HG03159 (cell line): ENCODE results near the gene GREB1.

Source experiments
- ATAC-seq: cut with Tn5 transposase; IDR thresholded peaks from one replicate; pipeline ENCODE4 v1.9.1; 2021; ENCODE audit warnings: mild to moderate bottlenecking, moderate library complexity; ENCODE audit not compliant: unreplicated experiment

GREB1 gene

DNA sequence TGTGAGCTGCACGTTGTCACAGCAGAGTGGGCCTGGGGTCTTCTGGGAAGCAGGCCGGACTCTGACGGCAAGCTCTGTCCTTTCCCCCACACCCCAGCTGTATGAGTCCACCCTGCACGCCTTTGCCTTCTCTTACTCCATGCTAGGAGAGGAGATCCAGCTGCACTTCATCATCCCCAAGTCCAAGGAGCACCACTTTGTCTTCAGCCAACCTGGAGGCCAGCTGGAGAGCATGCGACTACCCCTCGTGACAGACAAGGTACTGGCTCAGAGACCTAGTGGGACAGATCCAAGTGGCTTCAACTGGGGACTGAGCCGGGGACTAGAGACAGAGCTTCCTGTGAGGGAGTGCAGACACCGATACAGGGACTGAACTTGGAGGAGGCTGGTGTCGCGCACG, 96.0 kb downstream of the GREB1 start:
- ATAC-seq, result no peak

DNA sequence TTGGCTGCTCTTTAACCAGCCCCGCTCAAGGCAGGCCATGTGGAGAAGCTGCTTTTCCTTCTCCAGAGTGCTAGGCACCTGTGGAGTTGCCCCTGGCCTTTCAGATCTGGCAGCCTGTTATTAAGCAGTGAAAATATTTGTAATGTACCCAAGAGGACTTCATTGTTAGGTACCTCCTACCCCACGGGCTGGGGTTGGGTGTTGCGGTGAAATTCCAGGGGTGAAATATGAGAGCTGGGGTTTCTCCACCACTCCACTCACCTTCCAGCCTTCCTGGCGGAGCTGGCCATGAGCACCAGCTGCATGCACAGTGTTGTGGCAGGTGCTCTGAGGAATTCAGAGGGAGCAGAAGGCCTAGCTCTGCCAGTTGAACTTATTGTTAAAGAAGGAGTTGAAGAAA, 97.0 kb downstream of the GREB1 start:
- no peak for ATAC-seq

DNA sequence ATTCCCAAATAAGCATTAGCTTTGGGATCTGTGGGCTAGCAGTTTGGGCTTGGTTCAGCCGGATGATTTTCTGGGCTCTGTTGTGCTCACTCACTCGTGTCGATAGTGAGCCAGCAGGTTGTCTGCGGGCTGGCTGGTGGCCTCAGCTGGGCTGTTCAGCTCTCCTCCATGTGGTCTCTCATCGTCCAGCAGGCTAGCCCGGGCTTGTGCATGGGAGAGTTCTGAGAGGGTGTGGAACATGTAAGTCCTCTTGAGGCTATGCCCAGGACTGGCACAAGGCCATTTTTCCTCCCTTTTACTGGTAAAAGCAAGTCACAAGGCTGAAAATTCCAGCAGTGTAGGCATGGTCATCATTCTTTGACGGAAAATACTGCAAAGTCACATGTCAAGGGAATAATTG, 97.6 kb downstream of the GREB1 start:
- no peak for ATAC-seq

- no peak for ATAC-seq
Observed at GRCh38 chr2:11633923-11634478, 100.2 kb downstream of the GREB1 start.

DNA sequence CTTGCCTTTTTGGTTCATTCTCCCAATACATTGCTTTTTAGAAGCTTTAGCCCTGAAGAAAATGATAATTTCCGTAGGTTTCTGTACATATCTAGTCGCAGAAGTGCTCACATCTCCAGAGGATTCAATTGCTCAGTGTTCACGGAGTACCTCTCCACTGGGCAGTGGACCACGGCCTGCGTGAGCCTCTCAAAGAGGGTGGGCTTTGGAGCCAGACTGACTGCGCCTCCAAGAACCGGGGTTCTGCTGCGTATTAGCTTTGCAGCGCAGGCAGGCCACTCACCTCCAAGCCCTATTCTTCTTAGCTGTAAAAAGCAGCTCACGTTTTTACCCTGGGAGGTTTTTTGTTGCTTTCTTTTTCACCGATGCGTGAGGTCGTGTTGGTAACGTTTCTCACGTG, 100.7 kb downstream of the GREB1 start:
- ATAC-seq, result no peak

DNA sequence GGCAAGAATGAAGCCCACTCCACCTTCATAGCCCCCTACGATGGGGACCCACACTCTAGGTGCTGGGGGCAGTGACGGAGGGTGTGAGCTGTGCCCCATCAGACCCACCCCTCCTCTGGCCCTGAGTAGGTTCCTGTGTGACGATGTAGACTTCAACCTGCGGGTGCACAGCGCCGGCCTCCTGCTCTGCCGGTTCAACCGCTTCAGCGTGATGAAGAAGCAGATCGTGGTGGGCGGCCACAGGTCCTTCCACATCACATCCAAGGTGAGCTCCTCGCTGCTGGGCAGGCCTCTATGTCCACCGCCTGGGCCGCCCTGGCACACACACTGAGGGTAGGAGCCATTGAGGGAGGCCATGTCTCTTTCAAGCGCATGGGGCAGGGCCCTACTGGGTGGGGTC, 101.3 kb downstream of the GREB1 start:
- no peak for ATAC-seq

GRCh38 chr2:11636593-11637295, 102.9 kb downstream of the GREB1 start:
- no peak for ATAC-seq

DNA sequence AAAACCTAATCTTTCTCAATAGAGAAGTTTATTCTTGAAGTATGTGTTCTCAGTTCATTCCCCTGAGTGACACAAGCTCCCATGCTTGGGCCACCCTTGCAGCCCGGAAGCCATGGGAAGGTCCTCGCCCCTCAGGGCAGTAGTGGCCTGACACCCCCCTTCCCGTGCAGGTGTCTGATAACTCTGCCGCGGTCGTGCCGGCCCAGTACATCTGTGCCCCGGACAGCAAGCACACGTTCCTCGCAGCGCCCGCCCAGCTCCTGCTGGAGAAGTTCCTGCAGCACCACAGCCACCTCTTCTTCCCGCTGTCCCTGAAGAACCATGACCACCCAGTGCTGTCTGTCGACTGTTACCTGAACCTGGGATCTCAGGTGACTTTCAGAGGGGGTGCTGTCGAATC, 103.7 kb downstream of the GREB1 start:
- no peak for ATAC-seq

- ATAC-seq, result no peak
Observed at GRCh38 chr2:11639503-11639902, 105.7 kb downstream of the GREB1 start.

DNA sequence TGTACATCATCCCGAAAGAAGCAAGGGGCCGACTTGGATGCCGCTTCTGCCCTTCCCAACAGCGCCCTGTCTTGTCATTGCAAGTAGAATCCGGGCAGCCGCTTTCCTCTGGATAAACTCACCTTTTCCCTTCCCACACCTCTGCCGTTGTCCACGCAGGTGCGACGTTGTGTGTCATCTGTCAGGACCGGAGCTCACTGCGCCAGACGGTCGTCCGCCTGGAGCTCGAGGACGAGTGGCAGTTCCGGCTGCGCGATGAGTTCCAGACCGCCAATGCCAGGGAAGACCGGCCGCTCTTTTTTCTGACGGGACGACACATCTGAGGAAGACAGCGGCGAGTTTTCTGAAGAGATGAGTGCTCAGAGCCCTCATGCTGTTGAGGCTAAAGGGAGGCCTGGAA, 106.3 kb downstream of the GREB1 start:
- ATAC-seq, result no peak

- no peak for ATAC-seq
Observed at GRCh38 chr2:11642972-11643371, 109.1 kb downstream of the GREB1 start.

DNA sequence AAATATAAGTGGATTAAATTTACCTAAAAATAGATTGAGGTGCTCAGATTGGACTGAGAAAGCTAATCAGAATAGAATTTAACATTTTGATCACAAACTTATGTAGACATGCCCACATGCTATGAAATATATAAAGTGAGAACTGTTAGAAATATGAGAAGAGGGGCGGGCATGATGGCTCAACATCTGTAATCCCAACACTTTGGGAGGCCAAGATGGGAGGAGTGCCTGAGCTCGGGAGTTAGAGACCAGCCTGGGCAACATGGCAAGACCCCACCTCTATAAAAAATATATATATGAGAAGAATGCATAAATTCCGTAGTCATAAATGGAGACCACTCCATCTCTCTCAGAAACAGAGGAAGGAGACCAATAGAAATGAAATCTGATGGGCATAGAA, 110.4 kb downstream of the GREB1 start:
- no peak for ATAC-seq

DNA sequence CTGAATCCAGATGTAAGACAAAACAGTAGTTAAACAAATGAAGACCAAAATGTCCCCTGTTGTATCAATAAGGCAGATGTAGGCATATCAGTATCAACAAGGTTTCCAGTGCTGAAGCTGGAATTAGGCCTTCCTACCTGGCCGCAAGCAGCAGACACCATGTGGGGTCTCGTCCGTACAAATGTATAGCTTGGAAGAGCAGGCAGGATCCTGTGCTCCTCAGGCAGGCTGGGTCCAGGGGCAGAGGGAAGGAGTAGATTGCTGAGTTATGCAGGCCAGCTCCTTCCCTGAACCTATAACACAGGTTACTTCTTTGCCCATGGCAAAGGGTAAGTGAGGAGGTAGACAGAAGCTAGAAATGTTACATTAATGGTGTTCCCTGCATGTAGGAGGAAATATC, 112.7 kb downstream of the GREB1 start:
- ATAC-seq, result no peak

DNA sequence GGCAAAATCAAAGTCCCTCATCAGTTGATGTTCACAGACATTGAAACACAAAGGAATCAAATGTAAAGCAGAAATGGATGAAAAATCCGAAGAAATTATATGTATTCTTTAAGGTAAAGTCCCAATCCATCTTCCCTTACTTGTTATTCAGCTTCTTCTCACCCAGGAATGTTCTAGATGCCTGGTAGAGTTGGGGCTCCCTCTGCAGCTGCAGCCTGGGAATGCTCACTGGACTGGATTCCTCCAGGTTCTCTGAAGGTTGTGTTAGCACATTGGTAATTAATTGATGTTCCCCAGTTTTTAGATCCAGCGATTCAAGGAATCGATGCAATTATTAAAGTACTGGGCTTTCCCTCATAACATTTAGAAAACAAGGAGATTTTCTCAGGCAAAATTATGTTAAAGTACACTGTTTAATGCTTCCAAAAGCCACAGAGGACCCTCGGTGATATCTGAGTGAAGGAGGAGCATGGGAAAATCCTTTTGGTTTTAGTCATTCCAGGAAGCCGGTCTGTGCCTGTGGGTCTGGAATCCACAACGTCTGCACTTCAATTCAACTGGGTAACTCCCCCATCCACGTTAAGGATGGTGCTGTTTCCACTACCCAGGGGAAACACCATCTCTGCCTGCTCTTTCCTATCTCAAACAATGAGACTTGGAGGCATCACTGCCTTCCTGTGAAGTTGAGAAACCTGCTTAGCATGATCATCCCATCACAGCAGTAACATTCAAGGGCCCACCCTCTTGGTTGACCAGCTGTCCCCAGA, 114.2 kb downstream of the GREB1 start:
- ATAC-seq, result no peak

DNA sequence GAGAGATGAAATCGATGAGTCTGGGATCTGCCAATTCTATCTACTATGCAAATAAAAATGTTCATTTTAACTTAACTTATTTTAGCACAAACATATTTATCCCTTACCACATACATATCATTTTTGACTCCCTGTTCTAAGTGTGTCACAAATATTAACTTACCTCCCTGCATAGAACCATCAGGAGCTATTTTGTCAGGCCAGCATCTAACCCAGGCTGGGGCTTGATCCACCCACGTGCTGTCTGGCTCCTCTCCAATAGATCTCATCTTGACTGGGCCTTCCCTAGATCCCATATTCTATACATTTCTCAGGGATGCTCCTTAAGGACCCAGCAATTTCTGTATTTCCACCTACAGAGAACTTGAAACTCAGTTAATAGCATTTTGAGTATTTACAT, 115.2 kb downstream of the GREB1 start:
- ATAC-seq, result no peak

DNA sequence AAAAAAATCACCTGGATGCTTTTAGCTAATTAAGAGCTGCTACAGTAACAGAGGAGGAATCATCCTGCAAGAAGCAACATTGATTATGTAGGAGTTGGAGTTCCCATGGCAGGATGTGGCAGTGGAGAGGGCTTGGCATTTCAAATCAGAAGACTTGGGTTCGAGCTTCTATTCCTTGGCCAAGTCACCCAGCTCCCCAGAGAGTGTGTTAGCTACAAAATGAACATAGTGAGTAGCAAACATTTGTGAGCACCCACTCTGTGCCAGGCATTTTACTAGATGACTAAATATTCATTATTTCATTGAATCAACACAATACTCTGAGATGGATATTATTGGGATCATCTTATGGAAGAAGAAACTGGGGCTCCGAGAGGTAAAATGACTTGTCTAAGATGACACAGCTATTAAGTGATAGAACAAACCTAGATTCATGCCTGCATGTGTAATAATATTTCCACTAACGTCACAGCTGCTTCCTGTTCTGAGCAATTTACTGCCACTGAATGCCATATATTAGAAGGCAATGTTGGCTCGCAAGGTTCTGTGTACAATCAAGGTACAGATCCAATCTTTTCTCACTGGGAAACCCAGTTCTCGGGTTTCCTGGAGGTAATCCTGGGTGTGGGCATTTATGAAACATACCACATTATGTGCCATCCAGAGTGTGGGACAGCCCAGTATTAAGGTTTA, 118.2 kb downstream of the GREB1 start:
- ATAC-seq, result no peak

DNA sequence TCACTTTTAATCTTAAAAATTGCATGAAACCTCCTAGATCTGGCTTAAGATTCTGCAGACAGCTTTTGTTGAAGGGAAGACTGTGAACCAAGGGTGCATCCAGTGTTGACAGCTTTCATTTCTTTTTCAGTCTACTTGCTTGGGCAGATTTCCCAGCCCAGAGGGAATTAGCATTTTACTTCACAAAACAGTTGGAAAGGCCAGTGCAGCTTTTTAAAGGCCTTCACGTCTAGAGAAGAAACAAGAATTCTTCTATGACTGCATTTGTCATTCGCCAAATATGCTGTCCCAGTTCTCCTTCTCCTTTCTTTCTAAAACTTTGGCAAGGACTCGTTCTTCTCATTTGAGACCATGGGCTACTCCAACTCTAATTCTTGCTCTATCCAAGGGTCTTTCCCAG, 118.7 kb downstream of the GREB1 start:
- no peak for ATAC-seq

DNA sequence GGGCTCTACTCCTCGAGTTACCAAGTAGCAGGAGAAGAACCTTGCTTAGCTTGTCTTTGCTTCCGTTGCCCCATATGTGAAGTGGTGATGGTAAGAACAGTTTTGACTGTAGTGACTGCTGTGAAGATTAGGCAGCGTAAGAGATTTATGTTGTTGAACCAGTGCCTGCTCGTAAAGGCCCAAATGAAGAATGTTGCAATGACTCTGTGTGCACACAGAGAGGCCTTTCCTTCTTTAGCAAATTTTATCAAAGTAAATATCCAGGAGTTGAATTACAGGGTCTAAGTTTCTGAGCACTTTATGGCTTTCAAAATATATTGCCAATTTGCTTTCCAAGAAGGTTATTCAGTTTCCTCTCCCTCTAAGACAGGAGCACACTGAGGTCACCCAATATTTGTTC, 121.7 kb downstream of the GREB1 start:
- ATAC-seq, result no peak

- ATAC-seq, result no peak
Observed at GRCh38 chr2:11656252-11656651, 122.4 kb downstream of the GREB1 start.

DNA sequence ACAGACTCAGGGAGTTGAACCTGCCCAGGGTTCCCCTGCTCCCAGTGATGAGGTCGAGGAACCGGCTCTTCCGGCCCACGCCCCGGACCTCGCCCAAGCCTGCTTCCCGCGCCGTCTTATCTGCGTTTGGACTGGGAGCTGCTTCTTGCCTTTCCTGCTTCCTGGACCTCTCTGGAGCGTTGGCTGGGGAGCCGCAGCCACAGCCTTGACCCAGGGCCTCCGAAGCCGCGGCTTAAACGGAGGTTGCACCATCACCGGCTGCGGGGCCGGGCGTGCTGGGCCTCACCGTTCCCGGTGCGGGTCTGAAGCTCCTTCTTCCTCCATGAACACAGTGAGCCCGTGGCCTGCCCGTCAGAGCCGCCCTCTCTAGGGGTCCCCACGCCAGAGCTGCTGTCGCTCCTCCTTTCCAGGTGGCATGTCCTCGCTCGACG, 122.8 kb downstream of the GREB1 start:
- ATAC-seq, result no peak

GRCh38 chr2:11657195-11657594, 123.3 kb downstream of the GREB1 start:
- no peak for ATAC-seq

GRCh38 chr2:11657646-11658045, 123.8 kb downstream of the GREB1 start:
- ATAC-seq, result no peak
